HepG2 (cell line): ENCODE results near the gene EMILIN3. TPM values are rescaled to one million over a fixed set of nuclear protein-coding genes. Genes with fewer than 3 reads are reported as not detected.

Source experiments
- AGO2 ChIP-seq: fragments of 200-400 bp; formaldehyde crosslinking; optimal IDR thresholded peaks from 2 replicates; pipeline ENCODE3; 2017; ENCODE audit warnings: mild to moderate bottlenecking, low read depth, low read length, moderate library complexity
- ARHGAP35 ChIP-seq: sonication (generic); formaldehyde crosslinking; IDR thresholded peaks from 2 replicates; pipeline ENCODE4 v1.9.0; 2022; ENCODE audit warnings: mild to moderate bottlenecking, inconsistent platforms, moderate library complexity, missing genetic modification reagents, borderline replicate concordance
- ATAD3A ChIP-seq: sonication (generic); formaldehyde crosslinking; IDR thresholded peaks from 2 replicates; pipeline ENCODE4 v1.4.0; 2020; ENCODE audit warnings: missing genetic modification reagents
- CENPX ChIP-seq: sonication (generic); formaldehyde crosslinking; IDR thresholded peaks from 2 replicates; pipeline ENCODE4 v1.9.0; 2021; ENCODE audit warnings: mild to moderate bottlenecking, missing genetic modification reagents, moderate library complexity
- FOXP1 ChIP-seq, 2 experiments: fragments of 450-650 bp in 1 of 2; IDR thresholded peaks; 2 replicates each; pipeline ENCODE4 v1.6.1; 2017 to 2018; ENCODE audit warnings: antibody characterized with exemption in 1 of 2
- FUBP1 ChIP-seq: sonication (generic); formaldehyde crosslinking; IDR thresholded peaks from 2 replicates; pipeline ENCODE4 v1.5.1; 2020; ENCODE audit warnings: missing genetic modification reagents, mild to moderate bottlenecking, borderline replicate concordance
- KDM6A ChIP-seq: IDR thresholded peaks from 2 replicates; pipeline ENCODE4 v1.6.1; 2016; ENCODE audit warnings: low read depth
- KLF11 ChIP-seq: IDR thresholded peaks from 2 replicates; pipeline ENCODE4 v1.6.1; 2016; ENCODE audit warnings: missing compliant biosample characterization
- POGZ ChIP-seq: sonication (generic); formaldehyde crosslinking; IDR thresholded peaks from 2 replicates; pipeline ENCODE4 v1.4.0; 2020; ENCODE audit warnings: mild to moderate bottlenecking, missing genetic modification reagents
- RBM39 ChIP-seq: fragments of 200-400 bp; formaldehyde crosslinking; IDR thresholded peaks from one replicate; pipeline ENCODE4 v1.6.1; 2018; ENCODE audit warnings: antibody characterized with exemption, mild to moderate bottlenecking, low read depth, low read length; ENCODE audit not compliant: poor library complexity, severe bottlenecking
- REPIN1 ChIP-seq: sonication (generic); formaldehyde crosslinking; IDR thresholded peaks from 2 replicates; pipeline ENCODE4 v1.8.0; 2022; ENCODE audit warnings: missing genetic modification reagents, low read depth, mild to moderate bottlenecking, borderline replicate concordance
- RFX5 ChIP-seq: IDR thresholded peaks from 2 replicates; pipeline ENCODE4 v1.6.1; 2011; ENCODE audit warnings: low read depth, low read length, improper control_type of control experiment
- TEAD3 ChIP-seq: optimal IDR thresholded peaks from 2 replicates; pipeline ENCODE3; 2016; ENCODE audit warnings: borderline replicate concordance
- THAP9 ChIP-seq: sonication (generic); formaldehyde crosslinking; IDR thresholded peaks from 2 replicates; pipeline ENCODE4; 2020; ENCODE audit warnings: missing genetic modification reagents, mild to moderate bottlenecking, borderline replicate concordance
- TIGD3 ChIP-seq: sonication (generic); formaldehyde crosslinking; IDR thresholded peaks from 2 replicates; pipeline ENCODE4 v1.5.1; 2020; ENCODE audit warnings: mild to moderate bottlenecking, missing genetic modification reagents, borderline replicate concordance
- ZBTB37 ChIP-seq: sonication (generic); formaldehyde crosslinking; IDR thresholded peaks from 2 replicates; pipeline ENCODE4 v1.4.0; 2020; ENCODE audit warnings: mild to moderate bottlenecking, missing genetic modification reagents
- ZNF30 ChIP-seq: sonication (generic); formaldehyde crosslinking; IDR thresholded peaks from 2 replicates; pipeline ENCODE4 v1.5.0; 2020; ENCODE audit warnings: mild to moderate bottlenecking, missing genetic modification reagents
- ZNF878 ChIP-seq: sonication (generic); formaldehyde crosslinking; IDR thresholded peaks from 2 replicates; pipeline ENCODE4 v1.8.1; 2023; ENCODE audit warnings: mild to moderate bottlenecking, missing genetic modification reagents, moderate library complexity
- polyA plus RNA-seq, 8 experiments: library from polyadenylated mRNA; depleted of rRNA in 3 of 8; stranded (reverse) in 7 of 8; unstranded in 1 of 8; fragments of >200 nt; fragmentation: Illumina TruSeq in 4 of 8; extraction: Trizol in 4 of 8; gene quantifications; 2 replicates each; pipeline versions ENCODE4 v1.2.1 to v1.2.3, GENCODE V29; 2011 to 2016; ENCODE audit warnings: low read depth in 4 of 8, missing spikeins in 1 of 8, mixed read lengths in 1 of 8; ENCODE audit not compliant: insufficient read depth in 1 of 8
- total RNA-seq, 5 experiments: library from RNA; depleted of rRNA; stranded (reverse); fragments of >200 nt; fragmentation: Illumina TruSeq; extraction: Trizol; gene quantifications; 2 replicates each; pipeline ENCODE4 v1.2.3, GENCODE V29; 2016; ENCODE audit warnings: low read depth in 1 of 5
- TF ChIP-seq, protein P1 (sequence below): sonication (generic); formaldehyde crosslinking; IDR thresholded peaks from 2 replicates; pipeline ENCODE4 v1.4.0; 2020; ENCODE audit warnings: missing genetic modification reagents

EMILIN3 gene
- total and polyA plus RNA-seq, 2 of the 13 experiments (the other 11 are each of a cell fraction or from before 2014, with no cell fraction given): 0.25 to 0.29 TPM

DNA sequence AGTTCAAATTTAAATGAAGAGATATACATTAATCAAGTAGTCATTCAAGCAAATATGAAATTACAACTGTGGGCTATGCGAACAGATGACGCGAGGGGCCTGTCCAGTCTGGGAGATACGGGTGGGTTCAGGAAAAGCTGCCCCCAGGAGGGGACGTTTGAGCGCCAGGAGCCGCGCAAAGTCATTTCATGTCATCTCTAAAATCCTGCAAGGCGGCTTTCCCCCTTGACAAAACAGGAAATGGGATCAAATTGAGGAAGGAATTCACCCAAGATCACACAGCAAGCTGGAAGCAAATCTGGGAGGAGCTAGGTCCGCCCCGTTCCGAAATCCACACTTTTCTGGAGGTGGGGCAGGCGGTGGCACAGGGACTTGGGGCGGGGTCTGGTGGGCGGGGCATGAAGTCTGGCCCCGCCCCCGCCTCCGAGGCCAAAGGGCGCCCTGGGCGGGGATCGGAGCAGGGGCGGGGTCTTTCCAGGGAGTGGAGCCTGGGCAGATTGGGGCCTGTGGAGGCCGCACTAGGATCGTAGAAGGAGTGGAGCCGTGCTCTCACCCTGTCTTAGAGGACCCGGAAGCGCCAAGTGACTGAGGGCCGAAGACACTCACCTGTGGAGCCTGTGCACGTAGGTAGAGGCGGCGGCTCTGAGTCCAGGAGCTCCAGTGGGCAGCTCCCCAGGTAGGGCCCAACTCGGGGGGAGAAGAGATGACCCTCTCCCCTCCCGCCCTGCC lies 26.1 kb downstream of the EMILIN3 start, which contains the start of gene LPIN3 (continued):
- no peak for TF ChIP-seq TEAD3 (CRISPR knock-in tag)
- 0 out of 2 replicates have a peak, but pooled peaks have one; percentile 3 for TF ChIP-seq ARHGAP35 (CRISPR knock-in tag)
- peak; percentile 86 for TF ChIP-seq RBM39
- TF ChIP-seq KDM6A (CRISPR knock-in tag): 0 out of 2 replicates have a peak, but pooled peaks have one; percentile 13
- no peak for TF ChIP-seq ZNF30 (CRISPR knock-in tag)
- TF ChIP-seq RFX5: no peak
- TF ChIP-seq CENPX (CRISPR knock-in tag): no peak
- TF ChIP-seq KLF11 (CRISPR knock-in tag): 0 out of 2 replicates have a peak, but pooled peaks have one; percentile 11
- no peak for TF ChIP-seq FUBP1 (CRISPR knock-in tag)
- no peak for TF ChIP-seq AGO2
- TF ChIP-seq FOXP1 (IDR thresholded peaks at IDR 0.05): no peak
- TF ChIP-seq FOXP1 (CRISPR knock-in tag; IDR thresholded peaks at IDR 0.05): no peak
- no peak; the same call in 1 of the 2 replicates for TF ChIP-seq ATAD3A
- TF ChIP-seq REPIN1 (CRISPR knock-in tag): peak; percentile 40; the same call in 1 of the 2 replicates
- TF ChIP-seq ZNF878 (CRISPR knock-in tag): no peak
- TF ChIP-seq, protein P1, sequence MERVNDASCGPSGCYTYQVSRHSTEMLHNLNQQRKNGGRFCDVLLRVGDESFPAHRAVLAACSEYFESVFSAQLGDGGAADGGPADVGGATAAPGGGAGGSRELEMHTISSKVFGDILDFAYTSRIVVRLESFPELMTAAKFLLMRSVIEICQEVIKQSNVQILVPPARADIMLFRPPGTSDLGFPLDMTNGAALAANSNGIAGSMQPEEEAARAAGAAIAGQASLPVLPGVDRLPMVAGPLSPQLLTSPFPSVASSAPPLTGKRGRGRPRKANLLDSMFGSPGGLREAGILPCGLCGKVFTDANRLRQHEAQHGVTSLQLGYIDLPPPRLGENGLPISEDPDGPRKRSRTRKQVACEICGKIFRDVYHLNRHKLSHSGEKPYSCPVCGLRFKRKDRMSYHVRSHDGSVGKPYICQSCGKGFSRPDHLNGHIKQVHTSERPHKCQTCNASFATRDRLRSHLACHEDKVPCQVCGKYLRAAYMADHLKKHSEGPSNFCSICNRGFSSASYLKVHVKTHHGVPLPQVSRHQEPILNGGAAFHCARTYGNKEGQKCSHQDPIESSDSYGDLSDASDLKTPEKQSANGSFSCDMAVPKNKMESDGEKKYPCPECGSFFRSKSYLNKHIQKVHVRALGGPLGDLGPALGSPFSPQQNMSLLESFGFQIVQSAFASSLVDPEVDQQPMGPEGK (CRISPR knock-in tag): peak; percentile 64
- TF ChIP-seq ZBTB37 (CRISPR knock-in tag): no peak
- TF ChIP-seq TIGD3 (CRISPR knock-in tag): no peak
- TF ChIP-seq THAP9: no peak; the same call in 1 of the 2 replicates
- TF ChIP-seq POGZ: no peak; the same call in 1 of the 2 replicates
